RWPE2 (cell line): ENCODE measurements around the gene MAPK6.

Experiments
- ATAC-seq: fragments of 200-7000 bp; cut with Tn5 transposase; 3 replicates; pipeline ENCODE4 v1.9.1; 2021; ENCODE audit warnings: low read depth
- DNase-seq: peaks from one replicate; pipeline ENCODE4 v3.0.0-alpha.2; 2020; ENCODE audit warnings: low spot score
- H3K27ac ChIP-seq: fragments of 450-650 bp; 2 replicates; pipeline ENCODE4 v1.5.1; 2017; ENCODE audit warnings: mild to moderate bottlenecking; ENCODE audit not compliant: poor library complexity, severe bottlenecking
- H3K27me3 ChIP-seq: fragments of 250-450 bp; sonication (Bioruptor Pico); 2 replicates; pipeline ENCODE4 v1.5.1; 2021; ENCODE audit warnings: mild to moderate bottlenecking, moderate library complexity; ENCODE audit not compliant: insufficient read depth, poor library complexity, severe bottlenecking
- H3K36me3 ChIP-seq: fragments of 250-450 bp; sonication (Bioruptor Pico); 2 replicates; pipeline ENCODE4 v1.5.1; 2020; ENCODE audit warnings: low read depth, mild to moderate bottlenecking, moderate library complexity
- H3K4me1 ChIP-seq: fragments of 250-450 bp; sonication (Bioruptor Pico); 2 replicates; pipeline ENCODE4 v1.5.1; 2021; ENCODE audit warnings: mild to moderate bottlenecking, moderate library complexity; ENCODE audit not compliant: insufficient read depth, poor library complexity, severe bottlenecking
- H3K4me3 ChIP-seq: fragments of 250-450 bp; sonication (Bioruptor Pico); 2 replicates; pipeline ENCODE4 v1.5.1; 2021; ENCODE audit warnings: mild to moderate bottlenecking, moderate library complexity; ENCODE audit not compliant: severe bottlenecking
- H3K9me3 ChIP-seq: fragments of 250-450 bp; sonication (Bioruptor Pico); 2 replicates; pipeline ENCODE4 v1.5.1; 2021; ENCODE audit warnings: mild to moderate bottlenecking, moderate library complexity; ENCODE audit not compliant: severe bottlenecking
- CTCF ChIP-seq: fragments of 450-650 bp; IDR thresholded peaks from one replicate; pipeline ENCODE4 v1.5.1; 2017; ENCODE audit warnings: mild to moderate bottlenecking, moderate library complexity; ENCODE audit not compliant: poor library complexity, severe bottlenecking

Gene MAPK6

GRCh38 chr15:52008359-52008697 lies 10.7 kb upstream of the MAPK6 start:
- no peak for TF ChIP-seq CTCF

GRCh38 chr15:52008698-52009434 lies 10.2 kb upstream of the MAPK6 start:
- Histone ChIP-seq H3K36me3 (no peaks in the 10 kb centered on the region), H3K4me3 (no peak overlapping the region), H3K9me3 (no peaks in the 10 kb centered on the region), H3K4me1 (peaks cover 82% of the 10 kb centered on the region), H3K27me3 (no peaks in the 10 kb centered on the region), H3K27ac (peak overlapping the region; percentile 73)
- ATAC-seq (no peak), DNase-seq (no peak)
- no peak for TF ChIP-seq CTCF

More at GRCh38 chr15:52008359-52008697, 10.7 kb upstream of the MAPK6 start:
- no peaks in the 10 kb centered on the region for H3K36me3 ChIP-seq
- H3K27me3 ChIP-seq, result no peaks in the 10 kb centered on the region
- no peak for ATAC-seq
- H3K9me3 ChIP-seq, result no peaks in the 10 kb centered on the region
- H3K27ac ChIP-seq, result peak overlapping the region; percentile 73
- H3K4me1 ChIP-seq, result peaks cover 77% of the 10 kb centered on the region
- DNase-seq, result no peak
- no peak overlapping the region for H3K4me3 ChIP-seq

DNA sequence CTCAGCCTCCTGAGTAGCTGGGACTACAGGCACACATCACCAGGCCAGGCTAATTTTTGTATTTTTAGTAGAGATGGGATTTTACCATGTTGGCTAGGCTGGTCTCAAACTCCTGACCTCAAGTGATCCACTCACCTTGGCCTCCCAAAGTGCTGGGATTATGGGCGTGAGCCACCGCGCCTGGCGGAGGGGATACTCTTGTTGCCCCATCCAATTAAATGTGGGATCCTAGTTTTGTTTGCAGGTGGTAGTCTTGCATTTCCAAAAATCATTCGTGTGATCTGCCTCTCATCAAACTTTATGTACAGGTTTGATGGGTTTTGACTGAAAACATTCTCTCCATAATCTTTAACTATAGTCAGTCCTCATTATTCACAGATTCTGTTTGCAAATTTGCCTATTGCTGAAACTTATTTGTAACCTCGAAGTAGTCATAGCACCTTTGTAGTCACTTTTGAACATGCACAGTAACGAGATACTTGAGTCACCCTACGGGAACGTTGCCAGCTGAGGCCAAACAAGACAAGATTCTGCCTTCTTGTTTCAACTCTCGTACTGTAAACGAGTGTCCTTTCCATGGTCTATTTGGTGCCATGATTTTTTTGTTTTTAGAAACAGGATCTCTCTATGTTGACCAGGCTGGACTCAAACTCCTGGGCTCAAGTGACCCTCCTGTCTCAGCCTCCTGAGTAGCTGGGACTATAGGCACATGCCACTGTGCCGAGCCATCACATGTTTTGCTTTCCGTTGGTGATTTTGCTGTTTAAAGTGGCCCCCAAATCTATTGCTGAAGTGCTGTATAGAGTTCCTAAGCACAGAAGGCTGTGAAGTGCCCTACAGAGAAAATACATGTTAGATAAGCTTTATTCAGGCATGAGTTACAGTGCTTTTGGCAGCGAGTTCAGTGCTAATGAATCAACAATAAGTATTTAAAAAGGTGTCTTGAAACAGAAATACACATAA lies 8.1 kb upstream of the MAPK6 start:
- Histone ChIP-seq H3K4me1 (peaks cover 67% of the 10 kb centered on the region), H3K27me3 (no peaks in the 10 kb centered on the region), H3K4me3 (no peak overlapping the region), H3K9me3 (no peaks in the 10 kb centered on the region), H3K36me3 (no peaks in the 10 kb centered on the region), H3K27ac (peak overlapping the region; percentile 73)
- ATAC-seq (peak; percentile 68), DNase-seq (peak; percentile 92)
- TF ChIP-seq CTCF, result no peak

DNA sequence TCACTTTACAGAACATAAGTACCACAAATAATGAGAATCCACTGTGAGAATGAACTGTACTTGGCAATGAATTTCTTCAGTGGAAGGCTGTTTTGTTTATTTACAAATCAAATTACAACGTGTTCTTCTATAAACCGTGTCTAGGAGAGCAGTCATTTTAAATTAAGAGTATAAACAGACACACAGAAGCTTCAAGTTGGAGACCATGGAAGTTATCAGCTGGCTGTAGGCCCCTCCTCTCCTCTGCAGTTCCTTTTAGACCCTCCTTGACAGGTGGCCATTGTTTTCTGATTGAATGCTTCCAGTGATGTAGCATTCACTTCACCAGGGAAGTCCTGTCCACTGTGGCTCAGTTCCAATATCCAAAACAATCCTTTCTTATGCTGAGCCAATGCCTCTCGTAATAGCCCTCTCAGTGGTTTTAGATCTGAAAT lies 7.3 kb upstream of the MAPK6 start:
- ATAC-seq, result no peak

More for the DNA sequence above, 7.3 kb upstream of the MAPK6 start:
- H3K4me3 ChIP-seq, result no peak overlapping the region
- peak overlapping the region; percentile 73 for H3K27ac ChIP-seq
- H3K36me3 ChIP-seq, result no peaks in the 10 kb centered on the region
- H3K9me3 ChIP-seq, result no peaks in the 10 kb centered on the region
- no peak for TF ChIP-seq CTCF
- H3K4me1 ChIP-seq, result peaks cover 58% of the 10 kb centered on the region
- H3K27me3 ChIP-seq, result no peaks in the 10 kb centered on the region
- DNase-seq, result no peak
